ENCODE data around the gene ABCC5.
"Not testable (repeated sequence)": the region's sequence is repeated elsewhere in the genome, so short reads cannot be mapped to it uniquely, and the experiment has no call there.

Gene ABCC5

DNA sequence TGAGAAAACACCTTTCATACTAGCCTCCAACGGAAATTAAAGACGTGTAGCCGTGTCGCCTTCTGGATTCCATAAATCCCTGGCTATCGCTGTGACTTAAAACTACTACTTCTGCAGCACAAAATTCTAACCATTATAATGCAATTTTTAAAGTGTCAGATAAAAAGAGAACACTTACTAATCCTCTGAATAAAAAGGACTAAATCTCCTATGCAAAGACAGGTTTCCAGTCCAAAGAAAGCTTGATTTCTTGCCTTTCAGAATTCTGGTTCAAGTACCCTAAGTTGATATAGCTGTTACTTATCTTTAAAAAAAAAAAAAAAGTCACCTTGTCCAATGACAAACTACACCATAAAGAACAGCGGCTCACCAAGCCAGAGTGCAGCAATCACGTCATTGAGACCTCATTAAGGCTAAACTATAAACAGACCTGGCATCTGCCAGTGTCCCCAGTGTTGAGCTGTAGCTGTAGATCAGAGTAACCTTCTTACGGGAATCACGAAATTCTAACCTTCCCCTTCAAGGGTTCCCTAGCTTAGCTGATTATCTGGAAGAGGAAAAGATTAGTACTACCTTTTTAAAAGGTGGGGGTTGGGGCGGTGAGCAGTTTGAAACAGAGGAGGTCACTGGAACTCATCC lies 2.2 kb downstream of the ABCC5 start:
- Histone ChIP-seq H3K36me3 (ENCODE audit: control insufficient read depth, insufficient read depth, low read length, severe bottlenecking) (peaks cover 22% of the 10 kb centered on the region), H3K4me3 (ENCODE audit: low read length) (peak overlapping the region; percentile 16), H3K27me3 (replicated peaks; ENCODE audit: control insufficient read depth, insufficient read depth, low read length) (no peaks in the 10 kb centered on the region), H3K4me1 (ENCODE audit: control insufficient read depth, insufficient read depth, low read length) (peaks cover 25% of the 10 kb centered on the region), H3K9ac (ENCODE audit: low read length) (no peak overlapping the region), H3K9me3 (ENCODE audit: control insufficient read depth, low read length) (no peaks in the 10 kb centered on the region)
- no peak for DNase-seq (ENCODE audit: low read depth)

- Histone ChIP-seq H3K27me3 (replicated peaks; ENCODE audit: control insufficient read depth, insufficient read depth, low read length) (no peaks in the 10 kb centered on the region), H3K4me1 (ENCODE audit: control insufficient read depth, insufficient read depth, low read length) (peaks cover 22% of the 10 kb centered on the region), H3K36me3 (ENCODE audit: control insufficient read depth, insufficient read depth, low read length, severe bottlenecking) (peaks cover 31% of the 10 kb centered on the region), H3K4me3 (ENCODE audit: low read length) (no peak overlapping the region), H3K9me3 (ENCODE audit: control insufficient read depth, low read length) (no peaks in the 10 kb centered on the region), H3K9ac (ENCODE audit: low read length) (no peak overlapping the region)
- no peak for DNase-seq (ENCODE audit: low read depth)
Measured at GRCh38 chr3:184011937-184012889, 5.5 kb downstream of the ABCC5 start.

GRCh38 chr3:184011230-184011876 lies 6.3 kb downstream of the ABCC5 start:
- H3K27me3 ChIP-seq (replicated peaks; ENCODE audit: control insufficient read depth, insufficient read depth, low read length) = no peaks in the 10 kb centered on the region
- peaks cover 21% of the 10 kb centered on the region for H3K4me1 ChIP-seq (ENCODE audit: control insufficient read depth, insufficient read depth, low read length)
- H3K9me3 ChIP-seq (ENCODE audit: control insufficient read depth, low read length) = no peaks in the 10 kb centered on the region
- no peak overlapping the region for H3K9ac ChIP-seq (ENCODE audit: low read length)
- DNase-seq (ENCODE audit: low read depth) = no peak
- H3K36me3 ChIP-seq (ENCODE audit: control insufficient read depth, insufficient read depth, low read length, severe bottlenecking) = peaks cover 31% of the 10 kb centered on the region
- H3K4me3 ChIP-seq (ENCODE audit: low read length) = no peak overlapping the region

DNA sequence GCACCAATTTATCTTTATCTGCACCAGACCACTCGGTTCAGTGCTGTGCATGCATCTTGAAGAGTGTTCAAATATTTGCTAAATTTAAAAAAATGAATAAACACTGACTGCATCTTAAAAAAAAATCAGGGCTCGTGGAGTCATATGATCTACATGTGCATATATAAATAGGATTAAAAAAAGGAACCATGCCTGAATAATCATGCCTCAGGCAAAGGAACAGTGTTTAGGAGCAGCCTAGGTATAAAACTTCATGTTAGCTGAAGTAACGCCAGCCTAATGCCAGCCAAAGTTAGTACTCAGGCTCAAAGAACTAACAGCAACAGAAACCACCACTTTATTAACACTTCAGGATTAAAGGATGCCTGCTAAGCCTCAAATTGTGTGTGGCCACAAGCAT lies 9.5 kb downstream of the ABCC5 start:
- DNase-seq (ENCODE audit: low read depth) = no peak
- Histone ChIP-seq H3K4me1 (ENCODE audit: control insufficient read depth, insufficient read depth, low read length) (peaks cover 31% of the 10 kb centered on the region), H3K27me3 (replicated peaks; ENCODE audit: control insufficient read depth, insufficient read depth, low read length) (no peaks in the 10 kb centered on the region), H3K9ac (ENCODE audit: low read length) (no peak overlapping the region), H3K4me3 (ENCODE audit: low read length) (no peak overlapping the region), H3K9me3 (ENCODE audit: control insufficient read depth, low read length) (no peaks in the 10 kb centered on the region), H3K36me3 (ENCODE audit: control insufficient read depth, insufficient read depth, low read length, severe bottlenecking) (peaks cover 27% of the 10 kb centered on the region)

GRCh38 chr3:184007143-184007813 lies 10.4 kb downstream of the ABCC5 start:
- not testable (repeated sequence) for H3K4me3 ChIP-seq (ENCODE audit: low read length); DNase-seq (ENCODE audit: low read depth); H3K27me3 ChIP-seq (replicated peaks; ENCODE audit: control insufficient read depth, insufficient read depth, low read length); H3K9me3 ChIP-seq (ENCODE audit: control insufficient read depth, low read length); H3K9ac ChIP-seq (ENCODE audit: low read length)
- Histone ChIP-seq H3K4me1 (ENCODE audit: control insufficient read depth, insufficient read depth, low read length) (peaks cover 37% of the 10 kb centered on the region), H3K36me3 (ENCODE audit: control insufficient read depth, insufficient read depth, low read length, severe bottlenecking) (peaks cover 21% of the 10 kb centered on the region)

DNA sequence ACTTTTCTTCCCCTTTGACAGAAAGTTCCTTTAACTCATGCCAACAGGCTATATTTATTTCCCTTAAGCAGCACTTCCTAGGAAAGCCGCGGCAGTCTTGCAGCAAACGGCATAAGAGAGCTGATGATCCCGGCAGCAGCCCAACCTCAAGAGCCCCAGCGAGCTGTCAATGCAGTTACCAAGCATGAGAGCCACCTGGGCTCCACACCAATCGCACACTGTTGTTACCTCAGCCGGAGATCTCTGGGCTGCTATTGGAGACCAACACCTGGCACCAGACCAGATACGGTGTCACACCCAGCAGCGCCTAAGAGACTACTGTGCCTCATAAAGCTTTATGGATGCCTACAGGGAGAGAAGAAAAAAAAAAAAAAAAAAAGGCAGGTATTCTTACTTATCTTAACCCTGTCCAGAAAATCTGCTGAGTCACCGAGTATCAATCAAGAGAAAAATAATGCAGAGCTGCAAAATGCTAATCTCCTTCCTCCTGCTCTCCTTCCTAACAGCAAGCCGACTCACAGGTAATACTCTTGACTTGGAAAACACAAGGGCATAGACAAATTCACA lies 11.7 kb downstream of the ABCC5 start:
- peak; percentile 16 for DNase-seq (ENCODE audit: low read depth)
- Histone ChIP-seq H3K36me3 (ENCODE audit: control insufficient read depth, insufficient read depth, low read length, severe bottlenecking) (peaks cover 11% of the 10 kb centered on the region), H3K9me3 (ENCODE audit: control insufficient read depth, low read length) (no peaks in the 10 kb centered on the region), H3K4me1 (ENCODE audit: control insufficient read depth, insufficient read depth, low read length) (peaks cover 37% of the 10 kb centered on the region), H3K27me3 (replicated peaks; ENCODE audit: control insufficient read depth, insufficient read depth, low read length) (no peaks in the 10 kb centered on the region), H3K4me3 (ENCODE audit: low read length) (no peak overlapping the region), H3K9ac (ENCODE audit: low read length) (peak overlapping the region; percentile 22)

GRCh38 chr3:184004476-184004875 lies 13.2 kb downstream of the ABCC5 start:
- no peak for DNase-seq (ENCODE audit: low read depth)

GRCh38 chr3:184003187-184003967 lies 14.3 kb downstream of the ABCC5 start:
- H3K36me3 ChIP-seq (ENCODE audit: control insufficient read depth, insufficient read depth, low read length, severe bottlenecking) = peaks cover 4% of the 10 kb centered on the region
- peak; percentile 71 for DNase-seq (ENCODE audit: low read depth)
- H3K9ac ChIP-seq (ENCODE audit: low read length) = peak overlapping the region; percentile 50
- peak overlapping the region; percentile 54 for H3K4me3 ChIP-seq (ENCODE audit: low read length)
- H3K4me1 ChIP-seq (ENCODE audit: control insufficient read depth, insufficient read depth, low read length) = peaks cover 38% of the 10 kb centered on the region
- H3K27me3 ChIP-seq (replicated peaks; ENCODE audit: control insufficient read depth, insufficient read depth, low read length) = no peaks in the 10 kb centered on the region
- H3K9me3 ChIP-seq (ENCODE audit: control insufficient read depth, low read length) = no peaks in the 10 kb centered on the region

More at GRCh38 chr3:184004476-184004875, 13.2 kb downstream of the ABCC5 start:
- Histone ChIP-seq H3K9ac (ENCODE audit: low read length) (peak overlapping the region; percentile 50), H3K27me3 (replicated peaks; ENCODE audit: control insufficient read depth, insufficient read depth, low read length) (no peaks in the 10 kb centered on the region), H3K4me3 (ENCODE audit: low read length) (no peak overlapping the region), H3K4me1 (ENCODE audit: control insufficient read depth, insufficient read depth, low read length) (peaks cover 37% of the 10 kb centered on the region), H3K36me3 (ENCODE audit: control insufficient read depth, insufficient read depth, low read length, severe bottlenecking) (peaks cover 9% of the 10 kb centered on the region), H3K9me3 (ENCODE audit: control insufficient read depth, low read length) (no peaks in the 10 kb centered on the region)

DNA sequence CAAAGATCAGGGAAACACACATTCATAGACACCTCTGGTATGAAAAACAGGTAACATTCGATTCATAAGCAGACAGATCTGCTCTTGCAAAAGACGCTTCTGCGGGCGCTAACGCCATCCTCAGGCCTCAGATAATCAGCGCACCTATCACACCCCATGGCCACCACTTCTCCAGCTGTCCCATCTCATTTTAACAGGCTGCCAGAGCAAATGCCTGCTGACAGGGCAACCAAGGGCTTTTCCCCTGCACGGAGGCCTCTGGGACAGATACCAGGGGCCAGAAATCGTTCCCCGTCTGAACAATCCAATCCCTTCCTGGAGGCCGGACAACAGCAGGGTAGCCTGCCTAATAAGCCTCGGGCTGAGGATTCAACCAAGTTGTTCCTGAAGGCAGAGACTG lies 15.2 kb downstream of the ABCC5 start:
- H3K36me3 ChIP-seq (ENCODE audit: control insufficient read depth, insufficient read depth, low read length, severe bottlenecking) = no peaks in the 10 kb centered on the region
- DNase-seq (ENCODE audit: low read depth) = no peak
- H3K4me1 ChIP-seq (ENCODE audit: control insufficient read depth, insufficient read depth, low read length) = peaks cover 45% of the 10 kb centered on the region

DNA sequence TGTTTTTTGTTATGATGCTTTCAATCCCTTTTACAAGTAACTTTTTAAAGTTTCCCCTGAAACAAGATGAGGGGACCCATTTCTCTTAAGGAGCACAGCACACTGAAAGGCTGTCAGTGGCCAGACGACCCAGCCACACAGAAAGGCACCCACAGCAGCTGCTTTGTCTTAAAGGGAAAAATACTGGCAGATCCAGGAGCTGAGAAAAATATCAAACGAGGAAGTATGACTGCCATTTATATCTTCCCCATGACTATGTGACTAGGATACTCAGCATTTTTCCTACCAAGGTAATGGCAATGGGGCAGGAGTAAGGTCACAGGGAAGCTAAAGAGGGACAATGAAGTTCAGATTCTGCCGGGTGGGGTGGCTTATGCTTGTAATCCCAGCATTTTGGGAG lies 15.9 kb downstream of the ABCC5 start:
- no peaks in the 10 kb centered on the region for H3K9me3 ChIP-seq (ENCODE audit: control insufficient read depth, low read length)
- H3K9ac ChIP-seq (ENCODE audit: low read length) = no peak overlapping the region
- DNase-seq (ENCODE audit: low read depth) = no peak
- H3K4me1 ChIP-seq (ENCODE audit: control insufficient read depth, insufficient read depth, low read length) = peaks cover 47% of the 10 kb centered on the region
- no peaks in the 10 kb centered on the region for H3K27me3 ChIP-seq (replicated peaks; ENCODE audit: control insufficient read depth, insufficient read depth, low read length)
- no peak overlapping the region for H3K4me3 ChIP-seq (ENCODE audit: low read length)
- H3K36me3 ChIP-seq (ENCODE audit: control insufficient read depth, insufficient read depth, low read length, severe bottlenecking) = no peaks in the 10 kb centered on the region

More for the DNA sequence above, 15.2 kb downstream of the ABCC5 start:
- H3K4me3 ChIP-seq (ENCODE audit: low read length) = no peak overlapping the region
- H3K9me3 ChIP-seq (ENCODE audit: control insufficient read depth, low read length) = no peaks in the 10 kb centered on the region
- no peak overlapping the region for H3K9ac ChIP-seq (ENCODE audit: low read length)
- no peaks in the 10 kb centered on the region for H3K27me3 ChIP-seq (replicated peaks; ENCODE audit: control insufficient read depth, insufficient read depth, low read length)

Measured in adipocyte (in vitro differentiated cells).